ENCODE data around the gene PEAK1.

PEAK1 gene

GRCh38 chr15:77326366-77326765 lies 93.5 kb downstream of the PEAK1 start:
- TF ChIP-seq CTCF (IDR thresholded peaks at IDR 0.05; ENCODE audit: insufficient read depth, low read depth, low read length, missing control alignments), result no peak
- no peak overlapping the region for H3K4me3 ChIP-seq (ENCODE audit: low read length)
- no peak for DNase-seq (ENCODE audit: low read depth)

GRCh38 chr15:77312523-77312922 lies 107.4 kb downstream of the PEAK1 start:
- peak; percentile 51 for DNase-seq (ENCODE audit: low read depth)
- no peak overlapping the region for H3K4me3 ChIP-seq (ENCODE audit: low read length)
- no peak for TF ChIP-seq CTCF (IDR thresholded peaks at IDR 0.05; ENCODE audit: insufficient read depth, low read depth, low read length, missing control alignments)

GRCh38 chr15:77311618-77312398 lies 108.1 kb downstream of the PEAK1 start:
- no peak overlapping the region for H3K4me3 ChIP-seq (ENCODE audit: low read length)
- peak; percentile 40 for DNase-seq (ENCODE audit: low read depth)

GRCh38 chr15:77311020-77311419 lies 108.9 kb downstream of the PEAK1 start:
- no peak overlapping the region for H3K4me3 ChIP-seq (ENCODE audit: low read length)
- TF ChIP-seq CTCF (IDR thresholded peaks at IDR 0.05; ENCODE audit: insufficient read depth, low read depth, low read length, missing control alignments), result no peak
- DNase-seq (ENCODE audit: low read depth), result no peak

More at GRCh38 chr15:77311618-77312398, 108.1 kb downstream of the PEAK1 start:
- no peak for TF ChIP-seq CTCF (IDR thresholded peaks at IDR 0.05; ENCODE audit: insufficient read depth, low read depth, low read length, missing control alignments)

GRCh38 chr15:77309392-77309791 lies 110.5 kb downstream of the PEAK1 start:
- no peak overlapping the region for H3K4me3 ChIP-seq (ENCODE audit: low read length)
- no peak for TF ChIP-seq CTCF (IDR thresholded peaks at IDR 0.05; ENCODE audit: insufficient read depth, low read depth, low read length, missing control alignments)
- no peak for DNase-seq (ENCODE audit: low read depth)

GRCh38 chr15:77305953-77306352 lies 114.0 kb downstream of the PEAK1 start:
- no peak overlapping the region for H3K4me3 ChIP-seq (ENCODE audit: low read length)
- no peak for TF ChIP-seq CTCF (IDR thresholded peaks at IDR 0.05; ENCODE audit: insufficient read depth, low read depth, low read length, missing control alignments)
- no peak for DNase-seq (ENCODE audit: low read depth)

Measured in epithelial cell of esophagus (primary cell).